Measurements from ENCODE around the gene GTF3C1.
"Not testable (repeated sequence)": the region's sequence is repeated elsewhere in the genome, so short reads cannot be mapped to it uniquely, and the experiment has no call there.

Gene GTF3C1

DNA sequence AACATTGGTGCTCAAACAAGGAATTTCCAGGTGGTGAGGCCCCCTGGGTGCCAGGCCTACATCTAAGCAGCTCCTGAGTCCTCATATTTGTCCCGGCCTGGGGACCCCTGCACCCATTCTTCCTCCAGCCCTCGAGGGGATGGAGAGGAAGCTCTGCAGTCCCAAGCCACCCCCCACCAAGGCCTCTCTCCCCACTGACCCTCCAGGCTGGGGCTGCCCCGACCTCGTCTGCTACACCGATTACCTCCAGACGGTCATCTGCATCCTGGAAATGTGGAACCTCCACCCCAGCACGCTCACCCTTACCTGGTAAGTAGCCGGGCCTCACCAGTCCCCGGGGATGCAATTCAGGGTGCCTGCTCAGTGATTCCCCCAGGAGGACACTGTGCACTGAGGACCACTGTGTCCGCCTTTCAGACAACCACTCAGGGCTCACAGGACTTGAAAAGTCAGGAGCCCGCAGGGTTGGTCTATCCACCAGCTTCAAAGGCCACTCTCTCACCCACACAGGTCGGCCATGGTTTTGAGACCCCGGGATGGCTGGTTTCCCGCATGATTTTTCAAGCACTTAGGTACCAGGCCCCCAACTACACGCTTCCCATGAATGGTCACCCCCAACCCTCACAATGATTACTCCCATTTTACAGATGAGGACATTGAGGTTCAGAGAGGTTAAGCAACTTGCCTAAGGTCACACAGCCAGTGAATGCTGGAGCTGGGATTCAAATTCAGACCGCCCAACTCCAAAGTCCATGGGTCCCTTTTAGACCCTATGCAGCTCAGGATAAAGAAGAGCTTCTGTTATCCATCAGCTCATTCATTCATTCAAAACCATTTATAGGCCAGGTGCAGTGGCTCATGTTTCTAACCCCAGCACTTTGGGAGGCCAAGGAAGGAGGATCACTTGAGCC is 115.3 kb downstream of the GTF3C1 start:
- TF ChIP-seq EZH2phosphoT487 (IDR thresholded peaks at IDR 0.05; ENCODE audit: low read depth), result no peak
- TF ChIP-seq, protein P1, sequence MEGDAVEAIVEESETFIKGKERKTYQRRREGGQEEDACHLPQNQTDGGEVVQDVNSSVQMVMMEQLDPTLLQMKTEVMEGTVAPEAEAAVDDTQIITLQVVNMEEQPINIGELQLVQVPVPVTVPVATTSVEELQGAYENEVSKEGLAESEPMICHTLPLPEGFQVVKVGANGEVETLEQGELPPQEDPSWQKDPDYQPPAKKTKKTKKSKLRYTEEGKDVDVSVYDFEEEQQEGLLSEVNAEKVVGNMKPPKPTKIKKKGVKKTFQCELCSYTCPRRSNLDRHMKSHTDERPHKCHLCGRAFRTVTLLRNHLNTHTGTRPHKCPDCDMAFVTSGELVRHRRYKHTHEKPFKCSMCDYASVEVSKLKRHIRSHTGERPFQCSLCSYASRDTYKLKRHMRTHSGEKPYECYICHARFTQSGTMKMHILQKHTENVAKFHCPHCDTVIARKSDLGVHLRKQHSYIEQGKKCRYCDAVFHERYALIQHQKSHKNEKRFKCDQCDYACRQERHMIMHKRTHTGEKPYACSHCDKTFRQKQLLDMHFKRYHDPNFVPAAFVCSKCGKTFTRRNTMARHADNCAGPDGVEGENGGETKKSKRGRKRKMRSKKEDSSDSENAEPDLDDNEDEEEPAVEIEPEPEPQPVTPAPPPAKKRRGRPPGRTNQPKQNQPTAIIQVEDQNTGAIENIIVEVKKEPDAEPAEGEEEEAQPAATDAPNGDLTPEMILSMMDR (IDR thresholded peaks at IDR 0.05; ENCODE audit: low read depth, low read length), result no peak
- Histone ChIP-seq H3K9me3 (ENCODE audit: insufficient read depth, low read length) (no peaks in the 10 kb centered on the region), H2AFZ (ENCODE audit: low read depth, low read length) (no peak overlapping the region), H3K4me1 (ENCODE audit: low read length) (peaks cover 32% of the 10 kb centered on the region), H3K4me3 (ENCODE audit: low read length) (no peak overlapping the region), H3K27me3 (ENCODE audit: low read depth, low read length) (no peaks in the 10 kb centered on the region), H4K20me1 (ENCODE audit: insufficient read depth, low read length) (peaks cover 87% of the 10 kb centered on the region), H3K27ac (ENCODE audit: low read length) (no peak overlapping the region), H3K9ac (ENCODE audit: low read length) (no peak overlapping the region), H3K4me2 (ENCODE audit: low read length) (no peak overlapping the region), H3K79me2 (ENCODE audit: low read length) (peaks cover 98% of the 10 kb centered on the region), H3K36me3 (replicated peaks; ENCODE audit: low read depth, low read length) (peaks cover 82% of the 10 kb centered on the region)

DNA sequence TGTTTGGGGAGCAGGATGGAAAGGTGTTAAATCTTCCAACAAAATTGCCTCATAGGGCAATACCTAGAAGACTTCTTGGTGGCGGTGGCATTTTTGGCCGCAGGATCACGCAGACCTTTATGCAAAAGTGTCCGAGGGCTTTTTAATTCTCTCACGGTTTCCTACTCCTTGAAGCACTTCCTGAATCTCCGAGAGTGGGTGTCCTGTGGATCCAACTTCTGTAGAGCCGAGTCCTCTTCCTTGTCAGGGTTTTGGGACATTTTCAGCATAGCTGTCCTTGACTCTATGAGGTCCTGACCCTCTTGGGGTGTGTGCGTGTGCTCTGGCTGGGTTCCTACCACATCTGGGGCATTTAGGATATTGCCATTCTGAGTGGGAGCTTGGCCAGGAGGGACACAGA is 116.1 kb downstream of the GTF3C1 start:
- Histone ChIP-seq H3K79me2 (ENCODE audit: low read length) (peaks cover 98% of the 10 kb centered on the region), H3K4me2 (ENCODE audit: low read length) (no peak overlapping the region)
- TF ChIP-seq, protein P1 (IDR thresholded peaks at IDR 0.05; ENCODE audit: low read depth, low read length), result no peak
- no peak for TF ChIP-seq EZH2phosphoT487 (IDR thresholded peaks at IDR 0.05; ENCODE audit: low read depth)

DNA sequence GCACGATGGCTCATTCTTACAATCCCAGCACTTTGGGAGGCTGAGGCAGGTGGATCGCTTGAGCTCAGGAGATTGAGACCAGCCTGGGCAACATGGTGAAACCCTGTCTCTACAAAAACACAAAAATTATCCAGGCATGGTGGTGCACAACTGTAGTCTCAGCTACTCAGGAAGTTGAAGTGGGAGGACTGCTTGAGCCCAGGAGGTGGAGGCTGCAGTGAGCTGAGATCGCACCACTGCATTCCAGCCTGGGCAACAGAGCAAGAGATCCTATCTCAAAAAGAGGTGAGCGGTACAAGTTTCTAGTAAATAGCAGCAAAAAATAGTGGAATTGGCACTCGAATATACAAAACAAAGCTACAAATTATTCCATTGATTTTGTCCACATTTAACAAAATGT is 116.5 kb downstream of the GTF3C1 start:
- Histone ChIP-seq H4K20me1 (ENCODE audit: insufficient read depth, low read length) (peaks cover 83% of the 10 kb centered on the region), H3K36me3 (replicated peaks; ENCODE audit: low read depth, low read length) (peaks cover 81% of the 10 kb centered on the region), H3K27ac (ENCODE audit: low read length) (peak overlapping the region; percentile 99), H3K79me2 (ENCODE audit: low read length) (peaks cover 99% of the 10 kb centered on the region), H3K4me1 (ENCODE audit: low read length) (peaks cover 44% of the 10 kb centered on the region)
- not testable (repeated sequence) for H3K9me3 ChIP-seq (ENCODE audit: insufficient read depth, low read length); H3K4me2 ChIP-seq (ENCODE audit: low read length); H3K9ac ChIP-seq (ENCODE audit: low read length); H2AFZ ChIP-seq (ENCODE audit: low read depth, low read length); H3K4me3 ChIP-seq (ENCODE audit: low read length); H3K27me3 ChIP-seq (ENCODE audit: low read depth, low read length)

More for the DNA sequence above, 116.1 kb downstream of the GTF3C1 start:
- Histone ChIP-seq H3K27me3 (ENCODE audit: low read depth, low read length) (no peaks in the 10 kb centered on the region), H3K36me3 (replicated peaks; ENCODE audit: low read depth, low read length) (peaks cover 79% of the 10 kb centered on the region), H3K27ac (ENCODE audit: low read length) (no peak overlapping the region), H3K9me3 (ENCODE audit: insufficient read depth, low read length) (no peaks in the 10 kb centered on the region), H3K9ac (ENCODE audit: low read length) (no peak overlapping the region), H3K4me1 (ENCODE audit: low read length) (peaks cover 40% of the 10 kb centered on the region), H4K20me1 (ENCODE audit: insufficient read depth, low read length) (peaks cover 81% of the 10 kb centered on the region), H2AFZ (ENCODE audit: low read depth, low read length) (no peak overlapping the region), H3K4me3 (ENCODE audit: low read length) (no peak overlapping the region)

DNA sequence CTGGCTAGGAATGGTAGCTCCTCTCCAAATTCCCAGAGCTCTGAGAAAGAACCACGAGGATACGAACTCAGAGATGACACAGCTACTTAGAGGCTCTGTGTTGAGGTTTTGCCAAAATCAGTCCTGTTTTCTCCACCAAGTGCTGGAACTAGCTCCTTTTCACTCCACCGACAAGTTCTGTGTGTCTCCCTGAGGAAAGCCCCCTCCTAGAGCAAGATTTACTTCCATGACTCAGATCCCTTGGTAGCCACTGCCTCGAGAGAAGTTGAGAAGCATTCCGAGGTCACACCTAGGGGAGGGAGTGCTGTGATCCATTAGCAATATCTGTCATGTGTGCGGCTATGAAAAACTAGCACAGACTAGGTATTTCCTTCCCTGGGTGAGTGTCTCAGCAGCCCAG is 117.2 kb downstream of the GTF3C1 start:
- H3K9ac ChIP-seq (ENCODE audit: low read length), result no peak overlapping the region; the same call in 1 of the 2 replicates
- peaks cover 50% of the 10 kb centered on the region for H3K4me1 ChIP-seq (ENCODE audit: low read length)
- no peak overlapping the region for H3K4me3 ChIP-seq (ENCODE audit: low read length)
- H3K4me2 ChIP-seq (ENCODE audit: low read length), result no peak overlapping the region
- no peaks in the 10 kb centered on the region for H3K27me3 ChIP-seq (ENCODE audit: low read depth, low read length)
- H2AFZ ChIP-seq (ENCODE audit: low read depth, low read length), result no peak overlapping the region
- H3K79me2 ChIP-seq (ENCODE audit: low read length), result peaks cover 99% of the 10 kb centered on the region
- no peaks in the 10 kb centered on the region for H3K9me3 ChIP-seq (ENCODE audit: insufficient read depth, low read length)
- H3K27ac ChIP-seq (ENCODE audit: low read length), result peak overlapping the region; percentile 99
- peaks cover 80% of the 10 kb centered on the region for H3K36me3 ChIP-seq (replicated peaks; ENCODE audit: low read depth, low read length)
- H4K20me1 ChIP-seq (ENCODE audit: insufficient read depth, low read length), result peaks cover 81% of the 10 kb centered on the region
- TF ChIP-seq EZH2phosphoT487 (IDR thresholded peaks at IDR 0.05; ENCODE audit: low read depth), result no peak
- TF ChIP-seq, protein P1 (IDR thresholded peaks at IDR 0.05; ENCODE audit: low read depth, low read length), result no peak

Measured in OCI-LY3 (cell line).